Measurements from ENCODE around the gene AUNIP.

Gene AUNIP

DNA sequence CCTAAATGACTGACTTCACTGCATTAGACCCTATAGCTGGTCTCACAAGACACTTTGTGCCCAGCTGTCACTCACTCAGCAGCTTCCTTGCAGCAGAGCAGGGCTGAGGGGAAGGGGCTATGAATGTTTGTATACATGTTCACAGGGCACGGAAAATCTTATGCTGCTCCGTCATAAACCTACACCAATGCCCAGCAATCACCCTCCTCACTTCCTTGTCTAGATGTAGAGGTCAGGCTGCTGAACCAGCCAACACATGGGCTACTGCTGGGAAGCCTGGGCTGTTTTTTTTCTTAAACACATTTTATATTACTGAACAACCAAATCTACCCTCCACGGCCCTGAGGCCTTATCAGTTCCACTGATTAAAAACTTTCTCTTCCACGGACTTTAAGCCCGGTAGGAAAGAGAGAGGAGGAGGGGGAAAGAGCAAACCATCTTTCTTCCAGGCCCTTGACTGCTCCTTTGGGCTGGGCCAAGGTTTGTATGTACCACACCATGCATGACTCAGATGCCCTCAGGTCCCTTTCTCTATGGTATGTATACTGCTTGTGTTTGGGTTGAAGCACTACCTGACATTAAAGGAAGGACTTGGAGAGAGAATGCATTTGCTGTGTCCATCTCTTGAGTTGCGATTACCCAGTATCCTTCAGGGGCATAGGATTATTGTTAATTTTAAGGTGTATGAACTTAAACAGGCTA, 26.8 kb downstream of the AUNIP start:
- Histone ChIP-seq H3K27me3 (ENCODE audit: control insufficient read depth in 2 of 2, insufficient read depth in 2 of 2, low read length in 2 of 2) (no peaks in the 10 kb centered on the region), H3K4me1 (ENCODE audit: control insufficient read depth in 2 of 2, insufficient read depth in 2 of 2, low read length in 2 of 2) (no peaks in the 10 kb centered on the region), H3K9ac (ENCODE audit: low read depth in 1 of 2, low read length in 2 of 2) (no peak overlapping the region), H3K4me3 (ENCODE audit: low read length in 2 of 2) (no peak overlapping the region), H3K36me3 (ENCODE audit: control insufficient read depth in 2 of 2, insufficient read depth in 2 of 2, low read length in 2 of 2) (peaks cover 50% of the 10 kb centered on the region in 2 donors), H3K27ac (ENCODE audit: low read depth in 2 of 2, low read length in 2 of 2) (peak overlapping the region in 1 of 2 donors; percentile 1), H3K9me3 (ENCODE audit: control insufficient read depth in 2 of 2, low read length in 2 of 2) (no peaks in the 10 kb centered on the region)

- Histone ChIP-seq H3K27ac (ENCODE audit: low read depth in 2 of 2, low read length in 2 of 2) (peak overlapping the region in 1 of 2 donors; percentile 15), H3K9me3 (ENCODE audit: control insufficient read depth in 2 of 2, low read length in 2 of 2) (no peaks in the 10 kb centered on the region), H3K4me3 (ENCODE audit: low read length in 2 of 2) (no peak overlapping the region), H3K36me3 (ENCODE audit: control insufficient read depth in 2 of 2, insufficient read depth in 2 of 2, low read length in 2 of 2) (peaks cover 52 to 53% of the 10 kb centered on the region in 2 donors), H3K9ac (ENCODE audit: low read depth in 1 of 2, low read length in 2 of 2) (no peak overlapping the region), H3K4me1 (ENCODE audit: control insufficient read depth in 2 of 2, insufficient read depth in 2 of 2, low read length in 2 of 2) (no peaks in the 10 kb centered on the region), H3K27me3 (ENCODE audit: control insufficient read depth in 2 of 2, insufficient read depth in 2 of 2, low read length in 2 of 2) (no peaks in the 10 kb centered on the region)
Observed at GRCh38 chr1:25831569-25832196, 27.6 kb downstream of the AUNIP start.

- Histone ChIP-seq H3K27me3 (ENCODE audit: control insufficient read depth in 2 of 2, insufficient read depth in 2 of 2, low read length in 2 of 2) (no peaks in the 10 kb centered on the region), H3K9ac (ENCODE audit: low read depth in 1 of 2, low read length in 2 of 2) (no peak overlapping the region), H3K9me3 (ENCODE audit: control insufficient read depth in 2 of 2, low read length in 2 of 2) (no peaks in the 10 kb centered on the region), H3K4me1 (ENCODE audit: control insufficient read depth in 2 of 2, insufficient read depth in 2 of 2, low read length in 2 of 2) (no peaks in the 10 kb centered on the region), H3K4me3 (ENCODE audit: low read length in 2 of 2) (no peak overlapping the region), H3K27ac (ENCODE audit: low read depth in 2 of 2, low read length in 2 of 2) (no peak overlapping the region), H3K36me3 (ENCODE audit: control insufficient read depth in 2 of 2, insufficient read depth in 2 of 2, low read length in 2 of 2) (peaks cover 59 to 65% of the 10 kb centered on the region in 2 donors)
Observed at GRCh38 chr1:25829046-25829445, 30.2 kb downstream of the AUNIP start.

GRCh38 chr1:25828491-25828890, 30.8 kb downstream of the AUNIP start:
- Histone ChIP-seq H3K27me3 (ENCODE audit: control insufficient read depth in 2 of 2, insufficient read depth in 2 of 2, low read length in 2 of 2) (no peaks in the 10 kb centered on the region), H3K9me3 (ENCODE audit: control insufficient read depth in 2 of 2, low read length in 2 of 2) (no peaks in the 10 kb centered on the region), H3K4me3 (ENCODE audit: low read length in 2 of 2) (no peak overlapping the region), H3K4me1 (ENCODE audit: control insufficient read depth in 2 of 2, insufficient read depth in 2 of 2, low read length in 2 of 2) (no peaks in the 10 kb centered on the region), H3K9ac (ENCODE audit: low read depth in 1 of 2, low read length in 2 of 2) (no peak overlapping the region), H3K27ac (ENCODE audit: low read depth in 2 of 2, low read length in 2 of 2) (no peak overlapping the region), H3K36me3 (ENCODE audit: control insufficient read depth in 2 of 2, insufficient read depth in 2 of 2, low read length in 2 of 2) (peaks cover 59 to 62% of the 10 kb centered on the region in 2 donors)

GRCh38 chr1:25826571-25826970, 32.7 kb downstream of the AUNIP start:
- Histone ChIP-seq H3K27me3 (ENCODE audit: control insufficient read depth in 2 of 2, insufficient read depth in 2 of 2, low read length in 2 of 2) (no peaks in the 10 kb centered on the region), H3K4me1 (ENCODE audit: control insufficient read depth in 2 of 2, insufficient read depth in 2 of 2, low read length in 2 of 2) (peaks cover under 1 to 4% of the 10 kb centered on the region in 2 donors), H3K9ac (ENCODE audit: low read depth in 1 of 2, low read length in 2 of 2) (no peak overlapping the region), H3K27ac (ENCODE audit: low read depth in 2 of 2, low read length in 2 of 2) (no peak overlapping the region), H3K4me3 (ENCODE audit: low read length in 2 of 2) (no peak overlapping the region), H3K36me3 (ENCODE audit: control insufficient read depth in 2 of 2, insufficient read depth in 2 of 2, low read length in 2 of 2) (peaks cover 45 to 46% of the 10 kb centered on the region in 2 donors), H3K9me3 (ENCODE audit: control insufficient read depth in 2 of 2, low read length in 2 of 2) (no peaks in the 10 kb centered on the region)

DNA sequence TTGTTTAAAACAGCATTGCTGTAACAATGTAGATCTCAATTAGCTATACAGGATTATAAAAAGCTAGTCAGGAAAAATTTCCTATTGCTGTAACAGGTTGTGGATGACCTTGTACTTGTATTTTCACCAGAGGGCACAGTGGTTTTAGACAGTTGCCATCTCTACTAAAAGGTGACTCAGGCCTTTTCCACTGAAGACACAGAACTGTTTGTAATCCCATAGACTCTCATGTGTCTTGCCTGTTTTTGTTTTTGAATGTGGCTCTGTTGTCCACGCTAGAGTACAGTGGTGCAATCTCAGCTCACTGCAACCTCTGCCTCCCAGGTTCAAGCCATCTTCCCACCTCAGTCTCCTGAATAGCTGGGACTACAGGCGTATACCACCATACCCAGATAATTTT, 33.7 kb downstream of the AUNIP start:
- Histone ChIP-seq H3K4me3 (ENCODE audit: low read length in 2 of 2) (no peak overlapping the region), H3K27ac (ENCODE audit: low read depth in 2 of 2, low read length in 2 of 2) (no peak overlapping the region), H3K36me3 (ENCODE audit: control insufficient read depth in 2 of 2, insufficient read depth in 2 of 2, low read length in 2 of 2) (peaks cover 35 to 37% of the 10 kb centered on the region in 2 donors), H3K4me1 (ENCODE audit: control insufficient read depth in 2 of 2, insufficient read depth in 2 of 2, low read length in 2 of 2) (peaks cover 8 to 12% of the 10 kb centered on the region in 2 donors), H3K9me3 (ENCODE audit: control insufficient read depth in 2 of 2, low read length in 2 of 2) (no peaks in the 10 kb centered on the region), H3K27me3 (ENCODE audit: control insufficient read depth in 2 of 2, insufficient read depth in 2 of 2, low read length in 2 of 2) (no peaks in the 10 kb centered on the region), H3K9ac (ENCODE audit: low read depth in 1 of 2, low read length in 2 of 2) (no peak overlapping the region)

DNA sequence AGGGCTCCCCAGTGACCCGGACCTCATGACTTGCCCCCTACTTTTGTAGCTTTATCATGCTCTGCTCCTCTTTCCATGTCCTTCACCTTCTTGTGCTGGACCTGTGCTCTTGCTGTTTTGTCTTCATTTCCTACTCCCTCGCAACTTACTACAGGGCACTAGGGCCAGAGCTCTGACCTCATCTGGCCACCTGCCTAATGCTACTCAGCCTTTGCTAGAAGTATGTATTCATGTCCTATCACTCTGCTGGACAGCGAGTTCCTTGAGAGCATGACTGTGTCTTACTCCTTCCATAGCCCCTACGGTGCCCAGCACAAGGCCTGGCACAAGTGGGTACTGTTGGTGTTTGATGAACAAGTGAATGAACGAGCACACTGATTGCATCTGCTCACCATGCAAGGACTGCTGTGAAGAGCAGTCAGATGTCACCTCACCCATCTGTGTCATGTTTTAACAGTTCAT, 37.6 kb downstream of the AUNIP start:
- Histone ChIP-seq H3K36me3 (ENCODE audit: control insufficient read depth in 2 of 2, insufficient read depth in 2 of 2, low read length in 2 of 2) (peaks cover 6 to 12% of the 10 kb centered on the region in 2 donors), H3K9me3 (ENCODE audit: control insufficient read depth in 2 of 2, low read length in 2 of 2) (no peaks in the 10 kb centered on the region), H3K4me1 (ENCODE audit: control insufficient read depth in 2 of 2, insufficient read depth in 2 of 2, low read length in 2 of 2) (peaks cover 28 to 31% of the 10 kb centered on the region in 2 donors), H3K27me3 (ENCODE audit: control insufficient read depth in 2 of 2, insufficient read depth in 2 of 2, low read length in 2 of 2) (no peaks in the 10 kb centered on the region), H3K27ac (ENCODE audit: low read depth in 2 of 2, low read length in 2 of 2) (no peak overlapping the region), H3K4me3 (ENCODE audit: low read length in 2 of 2) (peak overlapping the region in 1 of 2 donors; percentile 89), H3K9ac (ENCODE audit: low read depth in 1 of 2, low read length in 2 of 2) (peak overlapping the region in 1 of 2 donors; percentile 94)

DNA sequence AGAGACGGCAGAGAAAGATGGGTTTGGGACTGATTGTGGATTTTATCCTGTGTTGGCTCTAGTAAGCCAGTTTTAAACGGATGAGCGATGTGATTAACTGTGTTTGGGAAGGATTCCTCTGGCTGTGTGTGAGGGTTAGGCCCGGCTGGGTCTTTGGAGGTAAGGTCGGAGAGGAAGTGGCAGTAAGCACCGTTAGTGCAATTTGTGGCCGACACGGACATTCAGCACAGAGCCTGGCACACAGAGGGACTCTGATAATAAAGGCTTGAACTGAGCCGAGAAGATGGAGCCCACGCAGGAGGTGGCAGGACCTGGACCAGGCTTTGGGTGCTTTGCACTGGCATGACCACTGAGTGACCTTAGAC, 38.2 kb downstream of the AUNIP start:
- Histone ChIP-seq H3K9ac (ENCODE audit: low read depth in 1 of 2, low read length in 2 of 2) (peak overlapping the region; percentile 84 to 94), H3K27me3 (ENCODE audit: control insufficient read depth in 2 of 2, insufficient read depth in 2 of 2, low read length in 2 of 2) (no peaks in the 10 kb centered on the region), H3K9me3 (ENCODE audit: control insufficient read depth in 2 of 2, low read length in 2 of 2) (no peaks in the 10 kb centered on the region), H3K4me3 (ENCODE audit: low read length in 2 of 2) (peak overlapping the region; percentile 89 to 95), H3K36me3 (ENCODE audit: control insufficient read depth in 2 of 2, insufficient read depth in 2 of 2, low read length in 2 of 2) (peaks cover under 1 to 7% of the 10 kb centered on the region in 2 donors), H3K4me1 (ENCODE audit: control insufficient read depth in 2 of 2, insufficient read depth in 2 of 2, low read length in 2 of 2) (peaks cover 28 to 31% of the 10 kb centered on the region in 2 donors), H3K27ac (ENCODE audit: low read depth in 2 of 2, low read length in 2 of 2) (peak overlapping the region; percentile 93 to 95)

- Histone ChIP-seq H3K4me3 (ENCODE audit: low read length in 2 of 2) (peak overlapping the region; percentile 89 to 95), H3K27ac (ENCODE audit: low read depth in 2 of 2, low read length in 2 of 2) (peak overlapping the region; percentile 93 to 95), H3K36me3 (ENCODE audit: control insufficient read depth in 2 of 2, insufficient read depth in 2 of 2, low read length in 2 of 2) (peaks cover 0 to 6% of the 10 kb centered on the region in 2 donors), H3K27me3 (ENCODE audit: control insufficient read depth in 2 of 2, insufficient read depth in 2 of 2, low read length in 2 of 2) (no peaks in the 10 kb centered on the region), H3K4me1 (ENCODE audit: control insufficient read depth in 2 of 2, insufficient read depth in 2 of 2, low read length in 2 of 2) (peaks cover 28 to 31% of the 10 kb centered on the region in 2 donors), H3K9me3 (ENCODE audit: control insufficient read depth in 2 of 2, low read length in 2 of 2) (no peaks in the 10 kb centered on the region), H3K9ac (ENCODE audit: low read depth in 1 of 2, low read length in 2 of 2) (peak overlapping the region; percentile 84 to 94)
Observed at GRCh38 chr1:25820247-25821111, 38.8 kb downstream of the AUNIP start.

Data from mucosa of rectum (tissue), 2 donors.